ENCODE results near the gene CGB5.
A peak's percentile ranks its signal among the peaks of the same experiment; 100 is the strongest.
"Not testable (repeated sequence)": the region's sequence is repeated elsewhere in the genome, so short reads cannot be mapped to it uniquely, and the experiment has no call there.

The CGB5 gene

GRCh38 chr19:49020342-49020741 is 23.3 kb upstream of the CGB5 start:
- H3K27ac Mint-ChIP-seq: no peak overlapping the region
- no peak overlapping the region for H3K4me3 Mint-ChIP-seq
- TF ChIP-seq CTCF (IDR thresholded peaks at IDR 0.05; ENCODE audit: unreplicated experiment in 3 of 3): no peak
- H3K27me3 Mint-ChIP-seq (ENCODE audit: low read depth): peaks cover 44% of the 10 kb centered on the region
- no peaks in the 10 kb centered on the region for H3K9me3 Mint-ChIP-seq
- H3K36me3 Mint-ChIP-seq (ENCODE audit: low read depth): peaks cover 6% of the 10 kb centered on the region
- peaks cover 7% of the 10 kb centered on the region for H3K4me1 Mint-ChIP-seq

DNA sequence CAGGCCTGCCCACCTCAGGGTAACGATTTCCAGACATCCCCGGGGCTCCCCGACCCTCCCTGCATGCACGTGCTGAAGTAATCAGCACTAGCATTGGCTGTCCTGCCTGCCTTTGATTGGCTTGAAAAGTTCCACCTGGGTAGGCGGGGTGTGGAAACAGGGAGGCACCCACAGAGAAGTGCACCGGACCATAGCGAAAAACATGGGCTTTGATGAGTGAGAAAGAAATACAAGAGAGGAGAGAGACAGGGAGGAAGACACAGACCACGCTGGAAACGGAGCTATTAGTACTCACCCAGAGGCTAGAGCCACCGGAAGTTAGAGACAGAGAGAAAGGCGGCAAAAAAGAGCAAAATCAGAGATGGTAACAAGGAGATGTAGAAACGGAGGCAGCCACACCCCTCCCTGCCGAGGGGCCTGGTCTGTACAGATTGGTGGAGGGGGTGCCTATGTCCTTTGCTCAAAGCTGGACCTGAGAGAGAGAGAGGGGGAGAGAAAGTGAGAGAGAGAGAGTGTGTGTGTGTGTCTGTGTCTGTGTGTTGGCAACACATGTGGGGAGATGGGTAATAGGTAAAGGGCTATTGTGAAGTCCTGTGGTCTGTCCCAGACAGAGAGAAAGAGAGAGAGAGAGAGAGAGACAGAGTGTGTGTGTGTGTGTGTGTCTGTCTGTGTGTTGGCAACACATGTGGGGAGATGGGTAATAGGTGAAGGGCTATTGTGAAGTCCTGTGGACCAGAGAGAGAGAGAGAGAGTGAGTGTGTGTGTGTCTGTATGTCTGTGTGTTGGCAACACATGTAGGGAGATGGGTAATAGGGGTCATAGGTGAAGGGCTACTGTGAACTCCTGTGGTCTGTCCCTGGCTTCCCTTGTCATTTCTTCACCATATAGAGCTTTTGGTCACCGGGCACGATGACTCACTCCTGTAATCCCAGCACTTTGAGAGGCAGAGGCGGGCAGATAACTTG is 22.4 kb upstream of the CGB5 start:
- TF ChIP-seq CTCF (IDR thresholded peaks at IDR 0.05; ENCODE audit: unreplicated experiment in 3 of 3): no peak
- Mint-ChIP-seq H3K27me3 (ENCODE audit: low read depth) (peaks cover 44% of the 10 kb centered on the region), H3K4me3 (peak overlapping the region in 2 of 3 experiments; percentile 4 to 8), H3K36me3 (ENCODE audit: low read depth) (no peaks in the 10 kb centered on the region), H3K4me1 (peaks cover 7% of the 10 kb centered on the region), H3K27ac (peak overlapping the region in 1 of 3 experiments; percentile 12), H3K9me3 (no peaks in the 10 kb centered on the region)

DNA sequence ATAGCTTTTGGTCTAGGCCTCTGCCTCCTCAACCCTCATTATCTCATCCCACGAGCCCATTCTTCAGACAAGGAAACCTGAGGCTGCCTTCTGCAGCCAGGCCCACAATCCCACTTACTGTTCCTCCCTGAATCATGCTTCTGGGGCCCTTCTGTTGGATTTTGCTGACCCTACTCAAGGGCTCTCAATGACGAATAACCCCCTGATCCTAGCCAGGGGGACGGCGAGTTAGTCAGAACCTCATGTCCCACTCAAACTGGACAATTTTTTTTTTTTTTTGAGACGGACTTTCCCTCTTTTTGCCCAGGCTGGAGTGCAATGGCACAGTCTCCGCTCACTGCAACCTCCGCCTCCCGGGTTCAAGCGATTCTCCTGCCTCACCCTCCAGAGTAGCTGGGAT is 21.5 kb upstream of the CGB5 start:
- H3K9me3 Mint-ChIP-seq: no peaks in the 10 kb centered on the region
- H3K27me3 Mint-ChIP-seq (ENCODE audit: low read depth): peaks cover 42% of the 10 kb centered on the region
- H3K27ac Mint-ChIP-seq: no peak overlapping the region
- peaks cover 7% of the 10 kb centered on the region for H3K4me1 Mint-ChIP-seq
- H3K4me3 Mint-ChIP-seq: no peak overlapping the region
- no peaks in the 10 kb centered on the region for H3K36me3 Mint-ChIP-seq (ENCODE audit: low read depth)
- no peak for TF ChIP-seq CTCF (IDR thresholded peaks at IDR 0.05; ENCODE audit: unreplicated experiment in 3 of 3)

- not testable (repeated sequence) for H3K36me3 Mint-ChIP-seq (ENCODE audit: low read depth)
These were observed 19.4 kb upstream of the CGB5 start, which contains the start of gene CGB3 for GRCh38 chr19:49024233-49024632. Gene CGB3, minus strand, starts transcription at chr19:49024333. Its CDS starts 362 bp downstream, at chr19:49023971.

GRCh38 chr19:49025088-49025487 is 18.6 kb upstream of the CGB5 start:
- H3K27me3 Mint-ChIP-seq (ENCODE audit: low read depth): peaks cover 19% of the 10 kb centered on the region
- H3K27ac Mint-ChIP-seq; H3K36me3 Mint-ChIP-seq (ENCODE audit: low read depth); H3K4me3 Mint-ChIP-seq; H3K9me3 Mint-ChIP-seq; H3K4me1 Mint-ChIP-seq: not testable (repeated sequence)

More at GRCh38 chr19:49024233-49024632, 19.4 kb upstream of the CGB5 start, which contains the start of gene CGB3:
- not testable (repeated sequence) for H3K4me1 Mint-ChIP-seq, H3K9me3 Mint-ChIP-seq, H3K4me3 Mint-ChIP-seq, H3K27ac Mint-ChIP-seq
- H3K27me3 Mint-ChIP-seq (ENCODE audit: low read depth): peaks cover 28% of the 10 kb centered on the region

DNA sequence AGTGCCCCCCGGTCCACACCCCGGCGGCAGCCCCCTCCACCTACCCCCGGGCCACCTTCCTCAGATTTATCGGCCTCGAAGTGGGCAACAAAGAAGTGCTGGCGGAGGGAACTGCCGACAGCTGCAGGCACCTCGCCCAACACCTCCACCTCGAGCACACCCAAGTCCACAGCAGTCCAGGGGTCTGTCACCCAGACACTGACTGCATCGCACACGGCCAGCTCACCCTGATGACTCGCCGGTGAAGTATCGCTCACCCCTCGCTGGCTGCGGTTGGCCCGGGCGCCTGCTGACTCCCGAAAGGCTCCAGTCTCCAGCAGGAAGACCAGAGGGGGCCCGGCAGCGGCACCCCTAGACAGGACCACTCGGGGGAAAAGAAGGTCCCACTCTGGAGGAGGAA is 18.0 kb upstream of the CGB5 start:
- H3K4me1 Mint-ChIP-seq; H3K36me3 Mint-ChIP-seq (ENCODE audit: low read depth); H3K9me3 Mint-ChIP-seq; H3K4me3 Mint-ChIP-seq; H3K27ac Mint-ChIP-seq: not testable (repeated sequence)
- H3K27me3 Mint-ChIP-seq (ENCODE audit: low read depth): peaks cover 14% of the 10 kb centered on the region

GRCh38 chr19:49028686-49029085 is 15.0 kb upstream of the CGB5 start:
- not testable (repeated sequence) for H3K4me1 Mint-ChIP-seq; H3K36me3 Mint-ChIP-seq (ENCODE audit: low read depth); H3K9me3 Mint-ChIP-seq; H3K27me3 Mint-ChIP-seq (ENCODE audit: low read depth); H3K27ac Mint-ChIP-seq; H3K4me3 Mint-ChIP-seq

GRCh38 chr19:49029749-49030148 is 13.9 kb upstream of the CGB5 start:
- peaks cover 13% of the 10 kb centered on the region for H3K27me3 Mint-ChIP-seq (ENCODE audit: low read depth)
- not testable (repeated sequence) for H3K9me3 Mint-ChIP-seq; H3K36me3 Mint-ChIP-seq (ENCODE audit: low read depth); H3K27ac Mint-ChIP-seq; H3K4me1 Mint-ChIP-seq; H3K4me3 Mint-ChIP-seq

GRCh38 chr19:49030323-49030722 is 13.3 kb upstream of the CGB5 start:
- H3K9me3 Mint-ChIP-seq; H3K4me3 Mint-ChIP-seq; H3K27ac Mint-ChIP-seq; H3K4me1 Mint-ChIP-seq; H3K36me3 Mint-ChIP-seq (ENCODE audit: low read depth): not testable (repeated sequence)
- H3K27me3 Mint-ChIP-seq (ENCODE audit: low read depth): peaks cover 15% of the 10 kb centered on the region
